ENCODE measurements around the gene EYA2.
"Not testable (repeated sequence)": the region's sequence is repeated elsewhere in the genome, so short reads cannot be mapped to it uniquely, and the experiment has no call there.

GRCh38 chr20:47206552-47206951 is 311.9 kb downstream of the EYA2 start:
- not testable (repeated sequence) for TF ChIP-seq POLR2A, POLR2AphosphoS5, CTCF (IDR thresholded peaks at IDR 0.05)

All from breast epithelium (tissue), 3 donors.